Tibial artery (tissue), 4 donors: ENCODE measurements around the gene TEX2.

Experiments used
- DNase-seq, 2 donors: peaks; one replicate each; pipeline ENCODE4 v3.0.0-alpha.2; 2019
- H3K27ac ChIP-seq, 2 donors: fragments of 200-600 bp; sonication (generic) in 1 of 2; 1 replicate in 1 of 2; 2 replicates in 1 of 2; pipeline ENCODE4 v1.5.1; 2018 to 2019; ENCODE audit warnings: mild to moderate bottlenecking in 1 of 2
- H3K27me3 ChIP-seq, 2 donors: fragments of 200-600 bp; sonication (generic) in 1 of 2; one replicate each; pipeline versions ENCODE4 v1.5.1 to v1.6.0; 2016 to 2019
- H3K36me3 ChIP-seq, 3 donors: fragments of 200-600 bp; sonication (generic) in 2 of 3; one replicate each; pipeline ENCODE4 v1.5.1; 2016 to 2019; ENCODE audit warnings: mild to moderate bottlenecking in 2 of 3
- H3K4me1 ChIP-seq, 4 donors: fragments of 200-600 bp; sonication (generic) in 2 of 4; 1 replicate in 3 of 4; 2 replicates in 1 of 4; pipeline ENCODE4 v1.5.1; 2016 to 2019
- H3K4me3 ChIP-seq, 2 donors: fragments of 200-600 bp; sonication (generic) in 1 of 2; 1 replicate in 1 of 2; 2 replicates in 1 of 2; pipeline ENCODE4 v1.5.1; 2018 to 2019; ENCODE audit warnings: mild to moderate bottlenecking in 2 of 2
- H3K9me3 ChIP-seq, 3 donors: fragments of 200-600 bp; sonication (generic) in 1 of 3; one replicate each; pipeline ENCODE4 v1.5.1; 2016 to 2019
- CTCF ChIP-seq, 2 experiments: fragments of 200-600 bp in 1 of 2; fragments of 450-650 bp in 1 of 2; IDR thresholded peaks; one replicate each; pipeline ENCODE4 v1.5.1; 2017 to 2019; ENCODE audit warnings: antibody characterized with exemption in 2 of 2, mild to moderate bottlenecking in 1 of 2, moderate library complexity in 1 of 2
- intact Hi-C: fragments of 100-400 bp; cut with DNase I; formaldehyde crosslinking; loops from one replicate; pipeline ENCODE4 v1.15.0; 2023; ENCODE audit warnings: low total_unique reads

The TEX2 gene

GRCh38 chr17:64263000-64263766 lies at the start of gene TEX2:
TSS of gene TEX2 (minus strand) at chr17:64263260. CDS start at chr17:64214217, 49,043 bp downstream.
- Histone ChIP-seq H3K27me3 (peaks cover 0 to 5% of the 10 kb centered on the region in 2 donors), H3K4me1 (peaks cover 0 to 43% (median 26%) of the 10 kb centered on the region in 4 donors), H3K4me3 (peak within 1 kb of the TSS; percentile 94 to 99), H3K9me3 (no peaks in the 10 kb centered on the region), H3K27ac (peak within 1 kb of the TSS; percentile 93 to 98), H3K36me3 (no peaks in the 10 kb centered on the region)
- intact Hi-C loops: loop anchor here (5.0 kb wide), 1 partner anchor 111 kb away; no protein-coding TSS in a partner anchor
- no peak for TF ChIP-seq CTCF (IDR thresholded peaks at IDR 0.05)
- peak; percentile 92 to 95 for DNase-seq

- peaks cover 0 to 3% of the 10 kb centered on the region in 2 donors for H3K27me3 ChIP-seq
- H3K4me3 ChIP-seq: no peak overlapping the region
- no peaks in the 10 kb centered on the region for H3K36me3 ChIP-seq
- H3K4me1 ChIP-seq: peaks cover 0 to 3% (median 0%) of the 10 kb centered on the region in 4 donors
- intact Hi-C loops: no loop called here
- TF ChIP-seq CTCF (IDR thresholded peaks at IDR 0.05): no peak
- no peak for DNase-seq
- H3K27ac ChIP-seq: no peak overlapping the region
- H3K9me3 ChIP-seq: no peaks in the 10 kb centered on the region
Observed at GRCh38 chr17:64309710-64310109, 46.6 kb upstream of the TEX2 start.

GRCh38 chr17:64309021-64309420 lies 46.0 kb upstream of the TEX2 start:
- peaks cover 0 to 3% of the 10 kb centered on the region in 2 donors for H3K27me3 ChIP-seq
- TF ChIP-seq CTCF (IDR thresholded peaks at IDR 0.05): no peak
- H3K4me1 ChIP-seq: no peaks in the 10 kb centered on the region
- intact Hi-C loops: no loop called here
- H3K9me3 ChIP-seq: no peaks in the 10 kb centered on the region
- H3K27ac ChIP-seq: no peak overlapping the region
- no peaks in the 10 kb centered on the region for H3K36me3 ChIP-seq
- no peak overlapping the region for H3K4me3 ChIP-seq
- DNase-seq: no peak

GRCh38 chr17:64306850-64307463 lies 43.9 kb upstream of the TEX2 start:
- Histone ChIP-seq H3K27me3 (peaks cover 0 to 3% of the 10 kb centered on the region in 2 donors), H3K4me3 (no peak overlapping the region), H3K27ac (no peak overlapping the region), H3K4me1 (peaks cover 0 to 3% (median 0%) of the 10 kb centered on the region in 4 donors), H3K36me3 (no peaks in the 10 kb centered on the region), H3K9me3 (no peaks in the 10 kb centered on the region)
- intact Hi-C loops: no loop called here
- peak; percentile 66 to 76 for TF ChIP-seq CTCF (IDR thresholded peaks at IDR 0.05)
- DNase-seq: peak; percentile 65 to 76

GRCh38 chr17:64304551-64304950 lies 41.5 kb upstream of the TEX2 start:
- intact Hi-C loops: no loop called here
- Histone ChIP-seq H3K4me3 (no peak overlapping the region), H3K9me3 (no peaks in the 10 kb centered on the region), H3K27ac (no peak overlapping the region), H3K36me3 (no peaks in the 10 kb centered on the region), H3K4me1 (peaks cover 0 to 3% (median 0%) of the 10 kb centered on the region in 4 donors), H3K27me3 (peaks cover 0 to 10% of the 10 kb centered on the region in 2 donors)
- TF ChIP-seq CTCF (IDR thresholded peaks at IDR 0.05): no peak
- no peak for DNase-seq
